Measurements from ENCODE around the gene CCDC69.
"Not testable (repeated sequence)": the region's sequence is repeated elsewhere in the genome, so short reads cannot be mapped to it uniquely, and the experiment has no call there.

Gene CCDC69

GRCh38 chr5:151222054-151222789 lies 1.7 kb downstream of the CCDC69 start:
- DNase-seq (ENCODE audit: low read depth), result no peak

- no peak for DNase-seq (ENCODE audit: low read depth)
Measured at GRCh38 chr5:151221574-151221973, 2.3 kb downstream of the CCDC69 start.

GRCh38 chr5:151219789-151220188 lies 4.1 kb downstream of the CCDC69 start:
- no peak for DNase-seq (ENCODE audit: low read depth)

- no peak for DNase-seq (ENCODE audit: low read depth)
Measured at GRCh38 chr5:151219138-151219537, 4.8 kb downstream of the CCDC69 start.

GRCh38 chr5:151218177-151218576 lies 5.7 kb downstream of the CCDC69 start:
- no peak for DNase-seq (ENCODE audit: low read depth)

GRCh38 chr5:151216781-151217180 lies 7.1 kb downstream of the CCDC69 start:
- DNase-seq (ENCODE audit: low read depth), result no peak

- DNase-seq (ENCODE audit: low read depth), result no peak
Measured at GRCh38 chr5:151215546-151215880, 8.4 kb downstream of the CCDC69 start.

GRCh38 chr5:151214614-151215545 lies 9.0 kb downstream of the CCDC69 start:
- DNase-seq (ENCODE audit: low read depth), result no peak

GRCh38 chr5:151213803-151214613 lies 9.9 kb downstream of the CCDC69 start:
- DNase-seq (ENCODE audit: low read depth), result peak; percentile 39

- DNase-seq (ENCODE audit: low read depth), result no peak
Measured at GRCh38 chr5:151212406-151212798, 11.5 kb downstream of the CCDC69 start.

- no peak for DNase-seq (ENCODE audit: low read depth)
Measured at GRCh38 chr5:151208481-151208914, 15.4 kb downstream of the CCDC69 start.

- DNase-seq (ENCODE audit: low read depth), result no peak
Measured at GRCh38 chr5:151205411-151205810, 18.5 kb downstream of the CCDC69 start.

- DNase-seq (ENCODE audit: low read depth), result no peak
Measured at GRCh38 chr5:151204051-151204450, 19.8 kb downstream of the CCDC69 start.

GRCh38 chr5:151202381-151203139 lies 21.3 kb downstream of the CCDC69 start:
- no peak for DNase-seq (ENCODE audit: low read depth)

GRCh38 chr5:151200913-151201595 lies 22.8 kb downstream of the CCDC69 start:
- DNase-seq (ENCODE audit: low read depth), result no peak

GRCh38 chr5:151199581-151200185 lies 24.2 kb downstream of the CCDC69 start:
- DNase-seq (ENCODE audit: low read depth), result no peak

- DNase-seq (ENCODE audit: low read depth), result no peak
Measured at GRCh38 chr5:151198861-151199260, 25.0 kb downstream of the CCDC69 start.

- DNase-seq (ENCODE audit: low read depth), result not testable (repeated sequence)
Measured at GRCh38 chr5:151197291-151197600, 26.6 kb downstream of the CCDC69 start.

GRCh38 chr5:151196556-151197290 lies 27.2 kb downstream of the CCDC69 start:
- no peak for DNase-seq (ENCODE audit: low read depth)

- DNase-seq (ENCODE audit: low read depth), result peak; percentile 76
Measured at GRCh38 chr5:151195622-151196021, 28.3 kb downstream of the CCDC69 start.

Measured in fibroblast of the conjunctiva (primary cell).